Measurements from ENCODE around the gene ADAMTS7. TPM values are rescaled to one million over a fixed set of nuclear protein-coding genes. Genes with fewer than 3 reads are reported as not detected.
"Not testable (repeated sequence)": the region's sequence is repeated elsewhere in the genome, so short reads cannot be mapped to it uniquely, and the experiment has no call there.

Gene ADAMTS7
- polyA plus RNA-seq, 2 of the 4 experiments (the other 2 are of a cell fraction), result 1.5 to 2.9 TPM

DNA sequence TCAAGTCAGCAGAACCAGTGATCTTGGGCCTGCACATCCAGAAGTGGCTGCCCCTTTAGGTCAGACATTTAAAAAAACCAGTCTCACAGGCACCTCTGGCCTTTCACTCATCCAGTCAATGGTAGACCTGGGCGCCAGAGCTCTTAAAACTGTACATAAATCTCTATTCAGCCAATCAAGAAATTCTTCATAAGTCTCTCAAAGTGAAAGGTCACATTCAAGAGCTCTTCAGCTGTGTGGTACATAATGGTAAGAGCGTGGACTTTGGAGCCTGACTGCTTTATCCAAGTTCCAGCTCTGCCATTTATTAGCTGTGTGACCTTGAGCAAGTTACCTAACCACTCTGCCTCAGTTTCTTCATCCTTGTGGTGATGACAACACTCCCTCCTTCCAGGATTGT lies 39.1 kb upstream of the ADAMTS7 start:
- no peak overlapping the region for H3K4me3 ChIP-seq
- no peak for ATAC-seq
- POLR2A ChIA-PET, result interaction anchor here (1.0 kb wide), 1 partner anchor 22 kb away, joined by 3 read pairs; the partner anchor contains the start of gene MORF4L1
- CTCF ChIA-PET, result interaction anchor here (1.4 to 2.8 kb wide), 3 partner anchors 12 to 39 kb away, joined by 6 to 10 read pairs (median 9); partner anchors contain the start of gene ADAMTS7
- H3K9me3 ChIP-seq, result no peaks in the 10 kb centered on the region
- H3K4me1 ChIP-seq, result no peaks in the 10 kb centered on the region
- DNase-seq (ENCODE audit: low read depth in 1 of 2, low spot score in 1 of 2), result no peak
- H3K4me2 ChIP-seq, result no peak overlapping the region
- no peak for TF ChIP-seq CHD2 (IDR thresholded peaks at IDR 0.05; ENCODE audit: low read length, partially characterized antibody)
- TF ChIP-seq NFE2L2 (conservative IDR thresholded peaks at IDR 0.05; ENCODE audit: low read length), result no peak
- no peak for TF ChIP-seq ZC3H11A (IDR thresholded peaks at IDR 0.05)
- no peak for TF ChIP-seq CHD4 (IDR thresholded peaks at IDR 0.05; ENCODE audit: borderline replicate concordance)
- TF ChIP-seq EP300 (IDR thresholded peaks at IDR 0.05), result no peak
- TF ChIP-seq, protein P1, sequence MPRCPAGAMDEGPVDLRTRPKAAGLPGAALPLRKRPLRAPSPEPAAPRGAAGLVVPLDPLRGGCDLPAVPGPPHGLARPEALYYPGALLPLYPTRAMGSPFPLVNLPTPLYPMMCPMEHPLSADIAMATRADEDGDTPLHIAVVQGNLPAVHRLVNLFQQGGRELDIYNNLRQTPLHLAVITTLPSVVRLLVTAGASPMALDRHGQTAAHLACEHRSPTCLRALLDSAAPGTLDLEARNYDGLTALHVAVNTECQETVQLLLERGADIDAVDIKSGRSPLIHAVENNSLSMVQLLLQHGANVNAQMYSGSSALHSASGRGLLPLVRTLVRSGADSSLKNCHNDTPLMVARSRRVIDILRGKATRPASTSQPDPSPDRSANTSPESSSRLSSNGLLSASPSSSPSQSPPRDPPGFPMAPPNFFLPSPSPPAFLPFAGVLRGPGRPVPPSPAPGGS (IDR thresholded peaks at IDR 0.05), result no peak
- TF ChIP-seq TP53 (CRISPR knock-in tag; IDR thresholded peaks at IDR 0.05), result no peak
- no peak for TF ChIP-seq GATA3 (IDR thresholded peaks at IDR 0.05; ENCODE audit: borderline replicate concordance)
- TF ChIP-seq POLR2AphosphoS2 (conservative IDR thresholded peaks at IDR 0.05; ENCODE audit: low read length), result no peak
- TF ChIP-seq, protein P2, sequence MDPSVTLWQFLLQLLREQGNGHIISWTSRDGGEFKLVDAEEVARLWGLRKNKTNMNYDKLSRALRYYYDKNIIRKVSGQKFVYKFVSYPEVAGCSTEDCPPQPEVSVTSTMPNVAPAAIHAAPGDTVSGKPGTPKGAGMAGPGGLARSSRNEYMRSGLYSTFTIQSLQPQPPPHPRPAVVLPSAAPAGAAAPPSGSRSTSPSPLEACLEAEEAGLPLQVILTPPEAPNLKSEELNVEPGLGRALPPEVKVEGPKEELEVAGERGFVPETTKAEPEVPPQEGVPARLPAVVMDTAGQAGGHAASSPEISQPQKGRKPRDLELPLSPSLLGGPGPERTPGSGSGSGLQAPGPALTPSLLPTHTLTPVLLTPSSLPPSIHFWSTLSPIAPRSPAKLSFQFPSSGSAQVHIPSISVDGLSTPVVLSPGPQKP (IDR thresholded peaks at IDR 0.05; ENCODE audit: low read depth, low read length), result no peak
- no peak for TF ChIP-seq KDM1A (IDR thresholded peaks at IDR 0.05; ENCODE audit: low read depth)
- 72% methylated on average over 2 of the region's 2 CpGs for WGBS (ENCODE audit: missing lambda C conversion rate)
- no peak overlapping the region for H3K27ac ChIP-seq
- no peak for FAIRE-seq

DNA sequence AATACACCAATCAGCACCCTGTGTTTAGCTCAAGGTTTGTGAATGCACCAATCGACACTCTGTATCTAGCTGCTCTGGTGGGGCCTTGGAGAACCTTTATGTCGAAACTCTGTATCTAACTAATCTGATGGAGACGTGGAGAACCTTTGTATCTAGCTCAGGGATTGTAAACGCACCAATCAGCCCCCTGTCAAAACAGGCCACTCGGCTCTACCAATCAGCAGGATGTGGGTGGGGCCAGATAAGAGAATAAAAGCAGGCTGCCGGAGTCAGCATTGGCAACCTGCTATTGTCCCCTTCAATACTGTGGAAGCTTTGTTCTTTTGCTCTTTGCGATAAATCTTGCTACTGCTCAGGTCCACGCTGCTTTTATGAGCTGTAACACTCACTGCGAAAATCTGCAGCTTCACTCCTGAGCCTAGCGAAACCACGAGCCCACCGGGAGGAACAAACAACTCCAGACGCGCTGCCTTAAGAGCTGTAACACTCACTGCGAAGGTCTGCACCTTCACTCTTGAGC lies 36.2 kb upstream of the ADAMTS7 start:
- FAIRE-seq; ATAC-seq; H3K4me3 ChIP-seq; H3K4me2 ChIP-seq; POLR2A ChIA-PET; H3K4me1 ChIP-seq; H3K27ac ChIP-seq; H3K9me3 ChIP-seq; DNase-seq (ENCODE audit: low read depth in 1 of 2, low spot score in 1 of 2); CTCF ChIA-PET: not testable (repeated sequence)
- 77% methylated on average over 15 of the region's 15 CpGs for WGBS (ENCODE audit: missing lambda C conversion rate)

DNA sequence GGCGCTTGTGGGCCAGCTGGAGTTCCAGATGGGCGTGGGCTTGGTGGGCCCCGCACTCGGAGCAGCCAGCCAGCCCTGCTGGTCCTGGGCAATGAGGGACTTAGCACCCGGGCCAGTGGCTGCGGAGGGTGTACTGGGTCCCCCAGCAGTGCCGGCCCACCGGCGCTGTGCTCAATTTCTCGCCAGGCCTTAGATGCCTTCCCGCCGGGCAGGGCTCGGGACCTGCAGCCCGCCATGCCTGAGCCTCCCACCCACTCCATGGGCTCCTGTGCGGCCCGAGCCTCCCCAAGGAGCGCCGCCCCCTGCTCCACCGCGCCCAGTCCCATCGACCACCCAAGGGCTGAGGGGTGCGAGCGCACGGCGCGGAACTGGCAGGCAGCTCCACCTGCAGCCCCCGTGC lies 35.6 kb upstream of the ADAMTS7 start:
- CTCF ChIA-PET, result interaction anchor here (3.5 kb wide), 1 partner anchor 35 kb away, joined by 13 read pairs; the partner anchor contains the start of gene ADAMTS7

DNA sequence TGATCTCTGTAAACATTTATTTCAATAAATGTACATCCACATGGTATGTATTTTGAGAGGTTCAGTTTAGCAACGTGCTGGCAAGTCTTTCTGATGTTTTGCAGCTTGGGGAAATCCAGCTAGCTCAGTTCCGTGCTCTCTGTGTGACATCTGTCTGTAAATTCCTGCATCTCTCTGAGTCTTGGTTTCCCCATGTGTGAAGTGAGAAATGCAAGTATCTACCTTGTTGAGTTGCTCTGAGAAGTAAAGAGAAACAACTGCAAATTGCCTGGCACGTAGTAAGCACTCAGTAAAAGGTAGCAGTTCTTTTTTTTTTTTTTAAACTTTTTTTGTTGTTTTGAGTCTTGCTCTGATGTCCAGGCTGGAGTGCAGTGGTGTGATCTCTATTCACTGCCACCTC lies 31.3 kb upstream of the ADAMTS7 start:
- ATAC-seq (no peak), FAIRE-seq (no peak), DNase-seq (ENCODE audit: low read depth in 1 of 2, low spot score in 1 of 2) (no peak)
- WGBS (ENCODE audit: missing lambda C conversion rate), result 53% methylated on average over 3 of the region's 3 CpGs
- ChIA-PET POLR2A (no interaction called here), CTCF (interaction anchor here (1.2 kb wide), 1 partner anchor 31 kb away, joined by 3 read pairs; no protein-coding TSS in a partner anchor)
- H3K4me1 ChIP-seq, result no peaks in the 10 kb centered on the region
- no peak overlapping the region for H3K27ac ChIP-seq
- no peaks in the 10 kb centered on the region for H3K9me3 ChIP-seq
- no peak overlapping the region for H3K4me3 ChIP-seq
- no peak overlapping the region for H3K4me2 ChIP-seq
- TF ChIP-seq CEBPB (IDR thresholded peaks at IDR 0.05) (no peak), RARB (CRISPR knock-in tag; IDR thresholded peaks at IDR 0.05) (no peak), HOXB5 (CRISPR knock-in tag; IDR thresholded peaks at IDR 0.05) (no peak), RNF2 (IDR thresholded peaks at IDR 0.05; ENCODE audit: borderline replicate concordance, low read depth) (no peak), CBX8 (IDR thresholded peaks at IDR 0.05) (no peak), RAD21 (conservative IDR thresholded peaks at IDR 0.05 in 1 of 2, IDR thresholded peaks at IDR 0.05 in 1 of 2) (no peak), PHF8 (IDR thresholded peaks at IDR 0.05; ENCODE audit: borderline replicate concordance, low read depth) (no peak)
- TF ChIP-seq, protein P3, sequence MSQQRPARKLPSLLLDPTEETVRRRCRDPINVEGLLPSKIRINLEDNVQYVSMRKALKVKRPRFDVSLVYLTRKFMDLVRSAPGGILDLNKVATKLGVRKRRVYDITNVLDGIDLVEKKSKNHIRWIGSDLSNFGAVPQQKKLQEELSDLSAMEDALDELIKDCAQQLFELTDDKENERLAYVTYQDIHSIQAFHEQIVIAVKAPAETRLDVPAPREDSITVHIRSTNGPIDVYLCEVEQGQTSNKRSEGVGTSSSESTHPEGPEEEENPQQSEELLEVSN (IDR thresholded peaks at IDR 0.05; ENCODE audit: borderline replicate concordance, low read depth), result no peak
- TF ChIP-seq, protein P4, sequence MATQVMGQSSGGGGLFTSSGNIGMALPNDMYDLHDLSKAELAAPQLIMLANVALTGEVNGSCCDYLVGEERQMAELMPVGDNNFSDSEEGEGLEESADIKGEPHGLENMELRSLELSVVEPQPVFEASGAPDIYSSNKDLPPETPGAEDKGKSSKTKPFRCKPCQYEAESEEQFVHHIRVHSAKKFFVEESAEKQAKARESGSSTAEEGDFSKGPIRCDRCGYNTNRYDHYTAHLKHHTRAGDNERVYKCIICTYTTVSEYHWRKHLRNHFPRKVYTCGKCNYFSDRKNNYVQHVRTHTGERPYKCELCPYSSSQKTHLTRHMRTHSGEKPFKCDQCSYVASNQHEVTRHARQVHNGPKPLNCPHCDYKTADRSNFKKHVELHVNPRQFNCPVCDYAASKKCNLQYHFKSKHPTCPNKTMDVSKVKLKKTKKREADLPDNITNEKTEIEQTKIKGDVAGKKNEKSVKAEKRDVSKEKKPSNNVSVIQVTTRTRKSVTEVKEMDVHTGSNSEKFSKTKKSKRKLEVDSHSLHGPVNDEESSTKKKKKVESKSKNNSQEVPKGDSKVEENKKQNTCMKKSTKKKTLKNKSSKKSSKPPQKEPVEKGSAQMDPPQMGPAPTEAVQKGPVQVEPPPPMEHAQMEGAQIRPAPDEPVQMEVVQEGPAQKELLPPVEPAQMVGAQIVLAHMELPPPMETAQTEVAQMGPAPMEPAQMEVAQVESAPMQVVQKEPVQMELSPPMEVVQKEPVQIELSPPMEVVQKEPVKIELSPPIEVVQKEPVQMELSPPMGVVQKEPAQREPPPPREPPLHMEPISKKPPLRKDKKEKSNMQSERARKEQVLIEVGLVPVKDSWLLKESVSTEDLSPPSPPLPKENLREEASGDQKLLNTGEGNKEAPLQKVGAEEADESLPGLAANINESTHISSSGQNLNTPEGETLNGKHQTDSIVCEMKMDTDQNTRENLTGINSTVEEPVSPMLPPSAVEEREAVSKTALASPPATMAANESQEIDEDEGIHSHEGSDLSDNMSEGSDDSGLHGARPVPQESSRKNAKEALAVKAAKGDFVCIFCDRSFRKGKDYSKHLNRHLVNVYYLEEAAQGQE (IDR thresholded peaks at IDR 0.05), result no peak
- TF ChIP-seq, protein P2 (IDR thresholded peaks at IDR 0.05; ENCODE audit: low read depth, low read length), result no peak
- TF ChIP-seq, protein P1 (IDR thresholded peaks at IDR 0.05), result no peak

More for the DNA sequence above, 35.6 kb upstream of the ADAMTS7 start:
- ATAC-seq; DNase-seq (ENCODE audit: low read depth in 1 of 2, low spot score in 1 of 2); H3K4me1 ChIP-seq; H3K4me2 ChIP-seq; POLR2A ChIA-PET; H3K27ac ChIP-seq; H3K4me3 ChIP-seq; FAIRE-seq; H3K9me3 ChIP-seq: not testable (repeated sequence)
- 100% methylated on average over 3 of the region's 27 CpGs for WGBS (ENCODE audit: missing lambda C conversion rate)

All from A549 (cell line).